ENCODE results near the gene TACR2.

DNA sequence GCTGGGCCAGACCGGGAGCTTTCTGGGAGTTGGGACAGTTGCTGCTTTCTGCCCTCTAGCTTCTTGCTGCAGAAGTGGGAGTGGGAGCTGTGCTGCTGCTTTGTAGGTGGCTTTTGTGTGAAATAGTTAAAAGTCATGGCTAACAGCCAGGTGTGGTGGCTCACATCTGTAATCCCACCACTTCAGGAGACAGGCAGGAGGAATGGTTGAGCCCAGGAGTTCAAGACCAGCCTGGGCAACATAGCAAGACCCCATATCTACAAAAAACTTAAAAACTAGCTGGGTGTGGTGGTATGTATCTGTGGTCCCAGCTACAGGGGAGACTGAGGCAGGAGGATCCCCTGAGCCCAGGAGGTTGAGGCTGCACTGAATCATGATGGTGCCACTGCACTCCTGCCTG lies 13.7 kb downstream of the TACR2 start:
- no peak for TF ChIP-seq POLR2A (IDR thresholded peaks at IDR 0.05)
- TF ChIP-seq, protein P1, sequence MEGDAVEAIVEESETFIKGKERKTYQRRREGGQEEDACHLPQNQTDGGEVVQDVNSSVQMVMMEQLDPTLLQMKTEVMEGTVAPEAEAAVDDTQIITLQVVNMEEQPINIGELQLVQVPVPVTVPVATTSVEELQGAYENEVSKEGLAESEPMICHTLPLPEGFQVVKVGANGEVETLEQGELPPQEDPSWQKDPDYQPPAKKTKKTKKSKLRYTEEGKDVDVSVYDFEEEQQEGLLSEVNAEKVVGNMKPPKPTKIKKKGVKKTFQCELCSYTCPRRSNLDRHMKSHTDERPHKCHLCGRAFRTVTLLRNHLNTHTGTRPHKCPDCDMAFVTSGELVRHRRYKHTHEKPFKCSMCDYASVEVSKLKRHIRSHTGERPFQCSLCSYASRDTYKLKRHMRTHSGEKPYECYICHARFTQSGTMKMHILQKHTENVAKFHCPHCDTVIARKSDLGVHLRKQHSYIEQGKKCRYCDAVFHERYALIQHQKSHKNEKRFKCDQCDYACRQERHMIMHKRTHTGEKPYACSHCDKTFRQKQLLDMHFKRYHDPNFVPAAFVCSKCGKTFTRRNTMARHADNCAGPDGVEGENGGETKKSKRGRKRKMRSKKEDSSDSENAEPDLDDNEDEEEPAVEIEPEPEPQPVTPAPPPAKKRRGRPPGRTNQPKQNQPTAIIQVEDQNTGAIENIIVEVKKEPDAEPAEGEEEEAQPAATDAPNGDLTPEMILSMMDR (IDR thresholded peaks at IDR 0.05), result no peak

All from testis (tissue), 2 donors.